K562 (cell line): Measurements from ENCODE around the gene RINT1. TPM values are rescaled to one million over a fixed set of nuclear protein-coding genes. Genes with fewer than 3 reads are reported as not detected.

ENCODE experiments used
- E2F8 ChIP-seq: fragments of 450-650 bp; IDR thresholded peaks from 2 replicates; pipeline ENCODE4 v1.7.1; 2018; ENCODE audit warnings: mild to moderate bottlenecking, low read depth; ENCODE audit not compliant: partially characterized antibody
- FOXM1 ChIP-seq, 2 experiments: fragments of 450-650 bp in 1 of 2; sonication (generic) in 1 of 2; formaldehyde crosslinking in 1 of 2; IDR thresholded peaks; 2 replicates each; pipeline versions ENCODE4 v1.6.1 to v1.9.0; 2017 to 2022; ENCODE audit warnings: low read depth in 2 of 2, mild to moderate bottlenecking in 2 of 2, missing genetic modification reagents in 1 of 2, moderate library complexity in 1 of 2
- FOXP4 ChIP-seq: sonication (generic); formaldehyde crosslinking; IDR thresholded peaks from 2 replicates; pipeline ENCODE4 v1.8.0; 2022; ENCODE audit warnings: mild to moderate bottlenecking, missing genetic modification reagents, borderline replicate concordance
- MCM3 ChIP-seq: fragments of 450-650 bp; IDR thresholded peaks from 2 replicates; pipeline ENCODE4 v1.6.1; 2016
- RBFOX2 ChIP-seq: fragments of 200-400 bp; formaldehyde crosslinking; IDR thresholded peaks from 2 replicates; pipeline ENCODE4 v1.6.1; 2017; ENCODE audit warnings: low read depth, mild to moderate bottlenecking, low read length, moderate library complexity
- SMARCC2 ChIP-seq: fragments of 450-650 bp; IDR thresholded peaks from 2 replicates; pipeline ENCODE4 v1.6.1; 2017; ENCODE audit warnings: antibody characterized with exemption, moderate library complexity, mild to moderate bottlenecking, low read depth
- TCF15 ChIP-seq: fragments of 250-450 bp; sonication (Bioruptor Pico); IDR thresholded peaks from 2 replicates; pipeline ENCODE4 v1.8.0; 2022; ENCODE audit warnings: moderate library complexity, mild to moderate bottlenecking, inconsistent platforms
- WHSC1 ChIP-seq: IDR thresholded peaks from one replicate; pipeline ENCODE4 v1.6.1; 2012; ENCODE audit warnings: low read length, control low read depth, inconsistent platforms
- ZNF165 ChIP-seq: fragments of 250-450 bp; sonication (Bioruptor Pico); IDR thresholded peaks from 2 replicates; pipeline ENCODE4 v1.4.0; 2020; ENCODE audit warnings: borderline replicate concordance
- ZNF318 ChIP-seq, 2 experiments: fragments of 450-650 bp; IDR thresholded peaks; 2 replicates each; pipeline ENCODE4 v1.6.1; 2016; ENCODE audit warnings: mild to moderate bottlenecking in 2 of 2, borderline replicate concordance in 1 of 2, low read depth in 1 of 2, moderate library complexity in 1 of 2
- polyA plus RNA-seq, 8 experiments: library from polyadenylated mRNA; depleted of rRNA in 4 of 8; stranded (reverse) in 5 of 8; unstranded in 3 of 8; fragments of >200 nt; fragmentation: Nextera tagmentation in 2 of 8; fragmentation: Illumina TruSeq in 1 of 8; extraction: Ambion mirVana in 2 of 8; extraction: Trizol in 1 of 8; gene quantifications; 2 replicates each; pipeline versions ENCODE4 v1.2.1 to v1.2.3, GENCODE V29; 2011 to 2014; ENCODE audit warnings: inconsistent platforms in 1 of 8, missing spikeins in 1 of 8
- total RNA-seq, 7 experiments: library from RNA; depleted of rRNA in 6 of 7; stranded (reverse); fragments of >200 nt in 6 of 7; fragmentation: Illumina TruSeq in 2 of 7; extraction: Trizol in 2 of 7; gene quantifications; 2 replicates each; pipeline versions ENCODE4 v1.2.1 to v1.2.3, GENCODE V29; 2011 to 2021; ENCODE audit warnings: low replicate concordance in 1 of 7

The RINT1 gene
- total and polyA plus RNA-seq, 9 of the 15 experiments (the other 6 are each of a cell fraction or from before 2014, with no cell fraction given) = 21.3 to 74.3 (median 27.4) TPM

- peak; percentile 69; the same call in 1 of the 2 replicates for TF ChIP-seq FOXP4 (CRISPR knock-in tag)
- peak; percentile 62 for TF ChIP-seq E2F8
- peak; percentile 85 for TF ChIP-seq WHSC1
- peak in 1 of 2 experiments; percentile 48; a peak in 1 of 4 replicates for TF ChIP-seq ZNF318 (IDR thresholded peaks at IDR 0.05; ENCODE audit: borderline replicate concordance in 1 of 2, low read depth in 1 of 2)
- TF ChIP-seq RBFOX2 = peak; percentile 100
- TF ChIP-seq MCM3 = no peak
- TF ChIP-seq TCF15 (CRISPR knock-in tag) = no peak
- TF ChIP-seq ZNF165 (CRISPR knock-in tag) = no peak
- TF ChIP-seq FOXM1 (IDR thresholded peaks at IDR 0.05; ENCODE audit: low read depth) = peak; percentile 71
- peak; percentile 84 for TF ChIP-seq FOXM1 (CRISPR knock-in tag; IDR thresholded peaks at IDR 0.05; ENCODE audit: low read depth)
- TF ChIP-seq SMARCC2 = 0 out of 2 replicates have a peak, but pooled peaks have one; percentile 42
Observed at GRCh38 chr7:105531792-105532671, at the start of gene RINT1 (continued).
